ENCODE measurements around the gene DDX1.

DNA sequence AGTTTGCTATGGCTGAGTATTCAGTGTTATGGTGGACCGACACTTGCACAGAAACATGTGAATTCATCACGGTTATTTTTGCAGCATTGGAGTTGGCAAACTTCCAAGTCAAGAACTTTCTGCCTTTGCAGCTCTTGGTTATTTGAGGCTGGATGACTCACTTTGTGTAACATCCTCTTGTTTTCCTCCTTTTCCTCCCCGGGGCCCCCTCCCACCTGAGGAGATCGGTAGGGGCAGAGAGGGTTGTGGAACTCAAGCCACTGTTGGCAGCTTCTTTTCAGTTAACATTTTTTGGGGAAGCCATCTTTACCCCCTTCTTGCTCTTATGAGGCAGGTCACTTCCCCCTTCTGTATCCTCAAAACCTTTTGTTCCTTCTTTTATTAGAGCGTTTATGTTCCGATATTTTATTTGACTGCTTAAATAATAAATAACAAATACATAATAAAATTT, 48.6 kb downstream of the DDX1 start:
- TF ChIP-seq POLR2A (IDR thresholded peaks at IDR 0.05; ENCODE audit: low read depth, low read length) = no peak
- no peak for TF ChIP-seq JUND (IDR thresholded peaks at IDR 0.05; ENCODE audit: low read depth, low read length)
- TF ChIP-seq ZNF274 (IDR thresholded peaks at IDR 0.05; ENCODE audit: insufficient read depth, insufficient read length) = no peak
- TF ChIP-seq EP300 (IDR thresholded peaks at IDR 0.05; ENCODE audit: borderline replicate concordance in 1 of 2, control insufficient read depth in 1 of 2, low read depth in 2 of 2, low read length in 2 of 2) = no peak
- no peak for TF ChIP-seq EGR1 (IDR thresholded peaks at IDR 0.05; ENCODE audit: borderline replicate concordance in 1 of 2, low read depth in 2 of 2, low read length in 2 of 2)
- TF ChIP-seq, protein P1, sequence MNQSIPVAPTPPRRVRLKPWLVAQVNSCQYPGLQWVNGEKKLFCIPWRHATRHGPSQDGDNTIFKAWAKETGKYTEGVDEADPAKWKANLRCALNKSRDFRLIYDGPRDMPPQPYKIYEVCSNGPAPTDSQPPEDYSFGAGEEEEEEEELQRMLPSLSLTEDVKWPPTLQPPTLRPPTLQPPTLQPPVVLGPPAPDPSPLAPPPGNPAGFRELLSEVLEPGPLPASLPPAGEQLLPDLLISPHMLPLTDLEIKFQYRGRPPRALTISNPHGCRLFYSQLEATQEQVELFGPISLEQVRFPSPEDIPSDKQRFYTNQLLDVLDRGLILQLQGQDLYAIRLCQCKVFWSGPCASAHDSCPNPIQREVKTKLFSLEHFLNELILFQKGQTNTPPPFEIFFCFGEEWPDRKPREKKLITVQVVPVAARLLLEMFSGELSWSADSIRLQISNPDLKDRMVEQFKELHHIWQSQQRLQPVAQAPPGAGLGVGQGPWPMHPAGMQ (IDR thresholded peaks at IDR 0.05; ENCODE audit: borderline replicate concordance) = no peak
- no peak for TF ChIP-seq ZNF24 (IDR thresholded peaks at IDR 0.05)
- TF ChIP-seq, protein P2, sequence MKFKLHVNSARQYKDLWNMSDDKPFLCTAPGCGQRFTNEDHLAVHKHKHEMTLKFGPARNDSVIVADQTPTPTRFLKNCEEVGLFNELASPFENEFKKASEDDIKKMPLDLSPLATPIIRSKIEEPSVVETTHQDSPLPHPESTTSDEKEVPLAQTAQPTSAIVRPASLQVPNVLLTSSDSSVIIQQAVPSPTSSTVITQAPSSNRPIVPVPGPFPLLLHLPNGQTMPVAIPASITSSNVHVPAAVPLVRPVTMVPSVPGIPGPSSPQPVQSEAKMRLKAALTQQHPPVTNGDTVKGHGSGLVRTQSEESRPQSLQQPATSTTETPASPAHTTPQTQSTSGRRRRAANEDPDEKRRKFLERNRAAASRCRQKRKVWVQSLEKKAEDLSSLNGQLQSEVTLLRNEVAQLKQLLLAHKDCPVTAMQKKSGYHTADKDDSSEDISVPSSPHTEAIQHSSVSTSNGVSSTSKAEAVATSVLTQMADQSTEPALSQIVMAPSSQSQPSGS (IDR thresholded peaks at IDR 0.05; ENCODE audit: low read length) = no peak
